T-helper 2 cell treated with Interferon-gamma antibody and Interleukin-4, amounts not matched to agents 5 μg/mL and 100 μg/mL, for 36 hours (primary cell): Measurements from ENCODE around the gene BCAR3.
"Not testable (repeated sequence)": the region's sequence is repeated elsewhere in the genome, so short reads cannot be mapped to it uniquely, and the experiment has no call there.

ENCODE experiments used
- DNase-seq: peaks from one replicate; pipeline ENCODE4 v3.0.0; 2021; ENCODE audit warnings: low spot score
- H3K27ac Mint-ChIP-seq: one replicate; pipeline ENCODE4 v1.8.0; 2021; ENCODE audit warnings: mild to moderate bottlenecking, mixed read lengths
- H3K27me3 Mint-ChIP-seq: one replicate; pipeline ENCODE4 v1.8.0; 2021; ENCODE audit warnings: low read depth, mixed read lengths
- H3K36me3 Mint-ChIP-seq: one replicate; pipeline ENCODE4 v1.8.0; 2021; ENCODE audit warnings: low read depth, mixed read lengths
- H3K4me1 Mint-ChIP-seq: one replicate; pipeline ENCODE4 v1.8.0; 2021; ENCODE audit warnings: low read depth, mixed read lengths
- H3K4me3 Mint-ChIP-seq: one replicate; pipeline ENCODE4 v1.8.0; 2022; ENCODE audit warnings: mild to moderate bottlenecking, moderate library complexity, mixed read lengths
- H3K9me3 Mint-ChIP-seq: one replicate; pipeline ENCODE4 v1.8.0; 2021; ENCODE audit warnings: mixed read lengths

BCAR3 gene

GRCh38 chr1:93675271-93675670 lies 6.4 kb downstream of the BCAR3 start:
- Mint-ChIP-seq H3K27me3 (peaks cover 2% of the 10 kb centered on the region), H3K4me3 (no peak overlapping the region), H3K27ac (no peak overlapping the region), H3K4me1 (peaks cover 26% of the 10 kb centered on the region), H3K9me3 (no peaks in the 10 kb centered on the region), H3K36me3 (peaks cover 27% of the 10 kb centered on the region)
- no peak for DNase-seq

- H3K27me3 Mint-ChIP-seq, H3K4me3 Mint-ChIP-seq, H3K9me3 Mint-ChIP-seq, DNase-seq, H3K27ac Mint-ChIP-seq: not testable (repeated sequence)
- H3K4me1 Mint-ChIP-seq: peaks cover 17% of the 10 kb centered on the region
- peaks cover 25% of the 10 kb centered on the region for H3K36me3 Mint-ChIP-seq
These were observed 7.6 kb downstream of the BCAR3 start for GRCh38 chr1:93674071-93674470.

GRCh38 chr1:93673163-93673829 lies 8.3 kb downstream of the BCAR3 start:
- H3K27me3 Mint-ChIP-seq: peaks cover 2% of the 10 kb centered on the region
- DNase-seq: no peak
- H3K36me3 Mint-ChIP-seq: peaks cover 25% of the 10 kb centered on the region
- H3K27ac Mint-ChIP-seq: no peak overlapping the region
- no peak overlapping the region for H3K4me3 Mint-ChIP-seq
- no peaks in the 10 kb centered on the region for H3K9me3 Mint-ChIP-seq
- peaks cover 14% of the 10 kb centered on the region for H3K4me1 Mint-ChIP-seq

GRCh38 chr1:93672477-93673162 lies 9.0 kb downstream of the BCAR3 start:
- DNase-seq: no peak
- peaks cover 2% of the 10 kb centered on the region for H3K27me3 Mint-ChIP-seq
- peaks cover 13% of the 10 kb centered on the region for H3K4me1 Mint-ChIP-seq
- no peak overlapping the region for H3K4me3 Mint-ChIP-seq
- no peaks in the 10 kb centered on the region for H3K9me3 Mint-ChIP-seq
- no peak overlapping the region for H3K27ac Mint-ChIP-seq
- H3K36me3 Mint-ChIP-seq: peaks cover 24% of the 10 kb centered on the region

- Mint-ChIP-seq H3K9me3 (no peaks in the 10 kb centered on the region), H3K27me3 (peaks cover 2% of the 10 kb centered on the region), H3K36me3 (peaks cover 19% of the 10 kb centered on the region), H3K27ac (no peak overlapping the region), H3K4me3 (no peak overlapping the region), H3K4me1 (peaks cover 9% of the 10 kb centered on the region)
- no peak for DNase-seq
These were observed 9.6 kb downstream of the BCAR3 start for GRCh38 chr1:93672069-93672468.

GRCh38 chr1:93671099-93671621 lies 10.5 kb downstream of the BCAR3 start:
- Mint-ChIP-seq H3K27ac (no peak overlapping the region), H3K4me3 (no peak overlapping the region), H3K9me3 (no peaks in the 10 kb centered on the region), H3K4me1 (peaks cover 9% of the 10 kb centered on the region), H3K27me3 (peaks cover 2% of the 10 kb centered on the region), H3K36me3 (peaks cover 16% of the 10 kb centered on the region)
- no peak for DNase-seq

GRCh38 chr1:93670141-93670540 lies 11.5 kb downstream of the BCAR3 start:
- no peak for DNase-seq

GRCh38 chr1:93669369-93669768 lies 12.3 kb downstream of the BCAR3 start:
- no peak for DNase-seq

More at GRCh38 chr1:93670141-93670540, 11.5 kb downstream of the BCAR3 start:
- Mint-ChIP-seq H3K27ac (no peak overlapping the region), H3K27me3 (no peaks in the 10 kb centered on the region), H3K9me3 (no peaks in the 10 kb centered on the region), H3K4me3 (no peak overlapping the region), H3K36me3 (peaks cover 16% of the 10 kb centered on the region), H3K4me1 (peaks cover 9% of the 10 kb centered on the region)

GRCh38 chr1:93668951-93669350 lies 12.7 kb downstream of the BCAR3 start:
- no peak overlapping the region for H3K27ac Mint-ChIP-seq
- H3K4me3 Mint-ChIP-seq: no peak overlapping the region
- H3K9me3 Mint-ChIP-seq: no peaks in the 10 kb centered on the region
- H3K27me3 Mint-ChIP-seq: no peaks in the 10 kb centered on the region
- H3K4me1 Mint-ChIP-seq: peaks cover 9% of the 10 kb centered on the region
- peaks cover 8% of the 10 kb centered on the region for H3K36me3 Mint-ChIP-seq
- no peak for DNase-seq

More at GRCh38 chr1:93669369-93669768, 12.3 kb downstream of the BCAR3 start:
- Mint-ChIP-seq H3K4me1 (peaks cover 9% of the 10 kb centered on the region), H3K27ac (no peak overlapping the region), H3K27me3 (no peaks in the 10 kb centered on the region), H3K9me3 (no peaks in the 10 kb centered on the region), H3K36me3 (peaks cover 9% of the 10 kb centered on the region), H3K4me3 (no peak overlapping the region)

- Mint-ChIP-seq H3K27ac (no peak overlapping the region), H3K27me3 (no peaks in the 10 kb centered on the region), H3K36me3 (peaks cover 5% of the 10 kb centered on the region), H3K4me1 (peaks cover 9% of the 10 kb centered on the region), H3K9me3 (no peaks in the 10 kb centered on the region), H3K4me3 (no peak overlapping the region)
- no peak for DNase-seq
These were observed 13.5 kb downstream of the BCAR3 start for GRCh38 chr1:93668121-93668520.

GRCh38 chr1:93667642-93668041 lies 14.0 kb downstream of the BCAR3 start:
- Mint-ChIP-seq H3K27ac (no peak overlapping the region), H3K36me3 (peaks cover 3% of the 10 kb centered on the region), H3K4me3 (no peak overlapping the region), H3K27me3 (no peaks in the 10 kb centered on the region), H3K4me1 (peaks cover 12% of the 10 kb centered on the region), H3K9me3 (no peaks in the 10 kb centered on the region)
- no peak for DNase-seq

- Mint-ChIP-seq H3K36me3 (peaks cover 2% of the 10 kb centered on the region), H3K4me1 (peaks cover 17% of the 10 kb centered on the region), H3K4me3 (no peak overlapping the region), H3K27me3 (no peaks in the 10 kb centered on the region), H3K27ac (no peak overlapping the region), H3K9me3 (no peaks in the 10 kb centered on the region)
- DNase-seq: no peak
These were observed 14.8 kb downstream of the BCAR3 start for GRCh38 chr1:93666613-93667384.

- Mint-ChIP-seq H3K9me3 (no peaks in the 10 kb centered on the region), H3K36me3 (peaks cover 3% of the 10 kb centered on the region), H3K4me3 (no peak overlapping the region), H3K27ac (no peak overlapping the region), H3K27me3 (no peaks in the 10 kb centered on the region), H3K4me1 (peaks cover 18% of the 10 kb centered on the region)
- no peak for DNase-seq
These were observed 16.6 kb downstream of the BCAR3 start for GRCh38 chr1:93665015-93665414.

GRCh38 chr1:93663208-93663614 lies 18.4 kb downstream of the BCAR3 start:
- H3K27ac Mint-ChIP-seq: no peak overlapping the region
- no peaks in the 10 kb centered on the region for H3K9me3 Mint-ChIP-seq
- DNase-seq: no peak
- H3K4me3 Mint-ChIP-seq: no peak overlapping the region
- no peaks in the 10 kb centered on the region for H3K27me3 Mint-ChIP-seq
- H3K36me3 Mint-ChIP-seq: peaks cover 11% of the 10 kb centered on the region
- peaks cover 16% of the 10 kb centered on the region for H3K4me1 Mint-ChIP-seq
